Lung (tissue), 12 donors: Measurements from ENCODE around the gene GFRA1. TPM values are rescaled to one million over a fixed set of nuclear protein-coding genes. Genes with fewer than 3 reads are reported as not detected.

Experiments used
- ATAC-seq: fragments of 200-7000 bp; cut with Tn5 transposase; one replicate; pipeline ENCODE4 v1.9.1; 2020; ENCODE audit warnings: moderate number of reproducible peaks; ENCODE audit not compliant: insufficient read depth, low FRiP score
- DNase-seq, 3 donors: peaks; one replicate each; pipeline ENCODE4 v3.0.0-alpha.2; 2013 to 2017
- H3K27ac ChIP-seq, 2 donors: one replicate each; pipeline ENCODE4 v1.5.1; 2013; ENCODE audit warnings: mild to moderate bottlenecking in 2 of 2, moderate library complexity in 2 of 2, control low read depth in 1 of 2, inconsistent platforms in 1 of 2, low read depth in 1 of 2, low read length in 1 of 2
- H3K27me3 ChIP-seq, 3 donors: one replicate each; pipeline ENCODE4 v1.5.1; 2013; ENCODE audit warnings: low read length in 2 of 3; ENCODE audit not compliant: control insufficient read depth in 3 of 3, insufficient read depth in 3 of 3
- H3K36me3 ChIP-seq, 4 donors: one replicate each; pipeline ENCODE4 v1.5.1; 2013; ENCODE audit warnings: low read length in 4 of 4, mild to moderate bottlenecking in 1 of 4, moderate library complexity in 1 of 4; ENCODE audit not compliant: control insufficient read depth in 4 of 4, insufficient read depth in 4 of 4
- H3K4me1 ChIP-seq, 5 donors: one replicate each; pipeline ENCODE4 v1.5.1; 2013; ENCODE audit warnings: low read length in 5 of 5, mild to moderate bottlenecking in 2 of 5, moderate library complexity in 1 of 5; ENCODE audit not compliant: control insufficient read depth in 5 of 5, insufficient read depth in 5 of 5
- H3K4me3 ChIP-seq: one replicate; pipeline ENCODE4 v1.5.1; 2013; ENCODE audit warnings: mild to moderate bottlenecking, control low read depth, moderate library complexity
- H3K9ac ChIP-seq, 2 donors: one replicate each; pipeline ENCODE4 v1.5.1; 2013; ENCODE audit warnings: low read length in 2 of 2, control low read depth in 1 of 2; ENCODE audit not compliant: insufficient read depth in 1 of 2
- H3K9me3 ChIP-seq, 4 donors: one replicate each; pipeline ENCODE4 v1.5.1; 2013; ENCODE audit warnings: low read length in 3 of 4, mild to moderate bottlenecking in 1 of 4, moderate library complexity in 1 of 4; ENCODE audit not compliant: control insufficient read depth in 4 of 4, insufficient read depth in 3 of 4
- CTCF ChIP-seq: IDR thresholded peaks from 2 replicates; pipeline ENCODE4 v1.5.1; 2012; ENCODE audit warnings: mild to moderate bottlenecking; ENCODE audit errors: control extremely low read depth, extremely low read depth
- WGBS, 2 donors: extraction: QIAGEN DNeasy Blood & Tissue Kit; methylation state at CpG; one replicate each; pipeline ENCODE4 v1.1.7; 2013; 5-methylcytosine and 5-hydroxymethylcytosine counted together
- polyA plus RNA-seq, 2 donors: library from polyadenylated mRNA; stranded (reverse); fragments of 200-250 nt; gene quantifications; one replicate each; pipeline ENCODE4 v1.2.1, GENCODE V29; 2013
- total RNA-seq, 2 donors: library from RNA; depleted of rRNA in 1 of 2; stranded (reverse); fragments of >200 nt in 1 of 2; gene quantifications; one replicate each; pipeline ENCODE4 v1.2.1, GENCODE V29; 2014 to 2021
- donor health status: control.
- donor health status: control.
- donor health status: Bipolar disorder and iron deficiency.
- donor health status: healthy.
- donor health status: DM: yes; HTN: yes; CAD: no.

Gene GFRA1
- total and polyA plus RNA-seq, 4 donors, result 0.51 to 30.4 (median 1.4) TPM

GRCh38 chr10:116245156-116245555, 27.9 kb downstream of the GFRA1 start:
- WGBS, 2 donors, result 81 to 82% methylated on average over 2 of the region's 2 CpGs
- Histone ChIP-seq H3K9ac (no peak overlapping the region), H3K27me3 (no peaks in the 10 kb centered on the region), H3K9me3 (no peaks in the 10 kb centered on the region), H3K4me3 (no peak overlapping the region), H3K4me1 (peaks cover 0 to 7% (median 0%) of the 10 kb centered on the region in 5 donors), H3K27ac (no peak overlapping the region), H3K36me3 (no peaks in the 10 kb centered on the region)
- ATAC-seq (no peak), DNase-seq (no peak)
- TF ChIP-seq CTCF, result no peak

DNA sequence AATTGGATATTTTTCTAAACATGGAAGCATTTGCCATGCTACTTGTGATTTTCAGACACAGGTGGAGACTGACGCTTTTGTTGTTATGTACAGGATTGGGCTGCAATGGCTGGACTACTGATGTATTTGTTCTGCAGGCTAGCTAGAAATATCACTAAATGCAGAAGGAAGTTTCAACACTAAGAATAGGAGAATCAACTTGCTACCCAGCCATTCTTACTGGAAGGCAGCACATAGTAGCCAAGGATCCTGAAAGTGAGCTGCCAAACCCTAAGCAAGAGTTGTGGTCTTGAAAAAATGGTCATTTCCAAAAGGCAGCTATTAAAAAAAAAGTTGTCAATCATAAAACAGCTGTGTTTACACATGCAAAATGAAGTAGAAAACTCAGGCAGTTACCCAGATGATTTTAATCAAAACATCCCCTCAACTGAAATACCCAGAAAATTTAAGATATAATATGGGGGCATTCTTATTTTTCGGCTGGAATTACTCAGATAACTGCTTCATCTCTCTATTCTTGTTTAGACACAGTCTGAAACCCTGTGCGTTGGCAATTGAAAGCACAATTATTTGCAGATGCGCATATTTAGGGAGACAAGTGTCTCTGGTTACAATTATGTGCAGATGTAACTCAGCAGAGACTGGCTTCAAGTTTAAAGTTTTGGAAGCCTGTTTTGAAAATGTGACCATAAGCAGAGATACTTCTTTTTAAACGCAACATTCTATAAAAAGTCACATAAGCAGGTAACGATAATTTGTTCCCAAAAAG, 31.2 kb downstream of the GFRA1 start:
- 77 to 90% methylated on average over 6 of the region's 6 CpGs for WGBS, 2 donors
- H3K9me3 ChIP-seq, result peaks cover 0 to 2% (median 0%) of the 10 kb centered on the region in 4 donors
- no peak for TF ChIP-seq CTCF
- no peak overlapping the region for H3K27ac ChIP-seq
- H3K9ac ChIP-seq, result no peak overlapping the region
- peaks cover 0 to 7% (median 0%) of the 10 kb centered on the region in 5 donors for H3K4me1 ChIP-seq
- H3K36me3 ChIP-seq, result no peaks in the 10 kb centered on the region
- ATAC-seq (no peak), DNase-seq (peak in 2 of 3 donors; percentile 7 to 15)
- no peaks in the 10 kb centered on the region for H3K27me3 ChIP-seq
- no peak overlapping the region for H3K4me3 ChIP-seq

DNA sequence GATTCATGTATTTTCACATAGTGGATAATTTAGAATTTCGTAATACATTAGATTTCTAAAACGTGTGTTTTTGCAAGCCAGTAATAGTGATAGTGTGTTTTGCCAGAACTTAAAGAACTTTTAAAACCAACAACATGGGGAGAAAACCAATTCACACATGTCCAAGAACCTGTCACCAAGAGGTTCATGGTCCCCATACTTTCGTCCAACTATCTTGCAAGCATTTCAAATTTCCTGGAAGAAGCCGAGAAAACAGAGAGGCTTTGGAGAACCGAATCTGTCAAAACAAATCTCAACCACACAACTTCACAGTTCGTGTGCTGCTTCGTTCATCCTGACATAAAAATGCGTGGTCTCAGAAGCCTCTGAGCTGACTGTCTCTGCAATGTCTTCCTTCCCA, 31.9 kb downstream of the GFRA1 start:
- no peak overlapping the region for H3K9ac ChIP-seq
- H3K4me1 ChIP-seq, result peaks cover 0 to 7% (median 0%) of the 10 kb centered on the region in 5 donors
- H3K9me3 ChIP-seq, result peaks cover 0 to 2% (median 0%) of the 10 kb centered on the region in 4 donors
- WGBS, 2 donors, result 67 to 71% methylated on average over 8 of the region's 8 CpGs
- no peaks in the 10 kb centered on the region for H3K36me3 ChIP-seq
- DNase-seq (peak in 2 of 3 donors; percentile 43 to 78), ATAC-seq (no peak)
- no peaks in the 10 kb centered on the region for H3K27me3 ChIP-seq
- no peak for TF ChIP-seq CTCF
- no peak overlapping the region for H3K4me3 ChIP-seq
- no peak overlapping the region for H3K27ac ChIP-seq
